BJ (cell line): ENCODE data around the gene PLEKHG7. TPM values are rescaled to one million over a fixed set of nuclear protein-coding genes. Genes with fewer than 3 reads are reported as not detected.

ENCODE experiments used
- CTCF ChIA-PET: fragments of 350-600 bp; formaldehyde crosslinking; extraction: SDS; loops from one replicate; lab custom pipeline; 2021; ENCODE audit warnings: antibody characterized with exemption, inconsistent platforms; lab: Yijun Ruan, JAX
- POLR2A ChIA-PET: fragments of 300-600 bp; sonication (Branson Sonifier 250); formaldehyde crosslinking; extraction: SDS; loops from one replicate; lab custom pipeline; 2021; ENCODE audit warnings: antibody characterized with exemption; lab: Charles Lee
- DNase-seq: peaks from one replicate; pipeline ENCODE4 v3.0.0-alpha.2; 2011; ENCODE audit warnings: low read depth
- H3K27me3 ChIP-seq: 2 replicates; pipeline ENCODE4 v1.6.0; 2011; ENCODE audit warnings: low read length; ENCODE audit not compliant: control insufficient read depth, insufficient read depth
- H3K36me3 ChIP-seq: 2 replicates; pipeline ENCODE4 v1.5.1; 2011; ENCODE audit warnings: low read length; ENCODE audit not compliant: control insufficient read depth, insufficient read depth
- H3K4me3 ChIP-seq: 2 replicates; pipeline ENCODE4 v1.5.1; 2011; ENCODE audit warnings: low read depth, mild to moderate bottlenecking, control low read depth, low read length
- CTCF ChIP-seq: IDR thresholded peaks from 2 replicates; pipeline ENCODE4 v1.5.1; 2011; ENCODE audit warnings: low read depth, mild to moderate bottlenecking, control low read depth, inconsistent platforms, low read length, moderate library complexity; ENCODE audit not compliant: insufficient read depth
- polyA plus RNA-seq: library from polyadenylated mRNA; depleted of rRNA; stranded (reverse); fragments of >200 nt; gene quantifications from 2 replicates; pipeline ENCODE4 v1.2.3, GENCODE V29; 2011

The PLEKHG7 gene
- polyA plus RNA-seq, 1 experiment = not detected

DNA sequence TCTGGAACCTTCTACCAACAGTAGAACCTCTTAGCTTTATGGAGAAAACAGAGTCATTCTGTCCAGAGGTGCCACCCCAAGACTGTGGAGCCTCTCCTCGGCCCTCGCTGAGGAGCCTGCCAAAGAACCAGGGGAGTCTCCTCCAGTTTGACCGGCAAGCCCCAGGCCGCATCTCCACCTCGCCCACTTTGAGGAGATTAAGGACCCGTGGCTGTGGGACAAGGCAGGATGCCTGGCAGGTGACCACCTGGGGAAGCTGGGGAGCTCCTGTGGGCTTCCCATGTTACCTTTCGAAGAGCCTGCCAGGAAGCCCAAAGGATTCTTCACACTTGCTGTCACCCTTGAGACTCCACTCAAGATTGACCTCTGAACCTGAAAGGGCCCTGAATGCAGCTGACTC, 3.8 kb downstream of the PLEKHG7 start:
- ChIA-PET CTCF (no interaction called here), POLR2A (no interaction called here)
- DNase-seq = no peak
- Histone ChIP-seq H3K4me3 (no peak overlapping the region), H3K36me3 (no peaks in the 10 kb centered on the region), H3K27me3 (no peaks in the 10 kb centered on the region; the same call in 1 of the 2 replicates)
- no peak for TF ChIP-seq CTCF

DNA sequence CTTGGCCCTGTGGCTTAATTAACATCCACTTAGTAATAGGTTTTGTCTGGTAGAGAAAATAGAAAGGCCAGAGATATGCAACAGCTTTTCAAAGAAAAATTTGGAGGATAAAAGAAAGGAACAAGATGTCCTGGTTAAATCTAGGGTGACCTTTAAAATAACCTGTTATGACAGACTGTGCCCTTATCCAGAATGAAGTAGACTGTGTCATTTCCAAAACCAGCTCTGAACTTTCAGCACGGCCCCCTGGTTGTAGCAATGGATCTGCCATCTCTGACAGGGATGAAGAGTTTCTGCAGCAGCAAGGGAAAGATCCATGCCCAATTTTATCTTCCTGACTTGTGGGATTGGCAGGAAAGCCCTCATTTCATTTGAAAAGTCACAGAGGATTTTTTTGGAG, 5.1 kb downstream of the PLEKHG7 start:
- ChIA-PET CTCF (interaction anchor here (1.3 to 1.5 kb wide), 2 partner anchors 9 to 22 kb away, joined by 3 read pairs; no protein-coding TSS in a partner anchor), POLR2A (no interaction called here)
- H3K27me3 ChIP-seq = no peaks in the 10 kb centered on the region; the same call in 1 of the 2 replicates
- TF ChIP-seq CTCF = no peak
- DNase-seq = no peak
- H3K4me3 ChIP-seq = no peak overlapping the region
- H3K36me3 ChIP-seq = no peaks in the 10 kb centered on the region

DNA sequence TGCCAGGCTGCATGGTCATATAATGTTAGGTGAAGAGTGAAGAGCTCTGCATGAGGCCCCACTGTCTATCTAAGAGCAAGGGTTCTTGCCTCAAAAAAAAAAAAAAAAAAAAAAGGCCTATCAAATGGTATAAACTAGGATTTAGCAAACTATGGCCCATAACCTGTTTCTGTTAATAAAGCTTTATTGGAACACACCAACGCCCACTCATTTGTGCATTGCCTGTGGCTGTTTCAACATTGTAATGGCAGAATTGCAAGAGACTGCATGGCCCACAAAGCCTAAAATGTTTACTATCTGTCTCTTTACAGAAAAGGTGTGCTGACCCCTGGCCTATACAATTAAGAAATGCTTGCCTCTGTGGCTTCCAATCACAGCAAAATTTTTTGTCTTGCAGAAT, 12.8 kb downstream of the PLEKHG7 start:
- DNase-seq = no peak
- POLR2A ChIA-PET = no interaction called here
- no peak for TF ChIP-seq CTCF
- H3K27me3 ChIP-seq = no peaks in the 10 kb centered on the region
- no peaks in the 10 kb centered on the region for H3K36me3 ChIP-seq
- CTCF ChIA-PET = no interaction called here
- H3K4me3 ChIP-seq = no peak overlapping the region

GRCh38 chr12:92717202-92717601, 14.4 kb downstream of the PLEKHG7 start:
- DNase-seq = no peak
- Histone ChIP-seq H3K36me3 (no peaks in the 10 kb centered on the region), H3K4me3 (no peak overlapping the region), H3K27me3 (no peaks in the 10 kb centered on the region)
- ChIA-PET POLR2A (interaction anchor here (0.7 kb wide), 1 partner anchor 16 kb away, joined by 3 read pairs; no protein-coding TSS in a partner anchor), CTCF (interaction anchor here (1.4 kb wide), 1 partner anchor 10 kb away, joined by 6 read pairs; no protein-coding TSS in a partner anchor)
- peak; percentile 45 for TF ChIP-seq CTCF

- ChIA-PET POLR2A (no interaction called here), CTCF (no interaction called here)
- H3K27me3 ChIP-seq = no peaks in the 10 kb centered on the region
Measured at GRCh38 chr12:92718483-92718990, 15.7 kb downstream of the PLEKHG7 start.

More at GRCh38 chr12:92718483-92718990, 15.7 kb downstream of the PLEKHG7 start:
- Histone ChIP-seq H3K36me3 (no peaks in the 10 kb centered on the region), H3K4me3 (no peak overlapping the region)
- no peak for TF ChIP-seq CTCF
- DNase-seq = no peak
